SIG-M5 (cell line): ENCODE data around the gene AASS.

Experiments
- DNase-seq: peaks from one replicate; lab custom pipeline; 2025; lab: John Stamatoyannopoulos, UW

Gene AASS

DNA sequence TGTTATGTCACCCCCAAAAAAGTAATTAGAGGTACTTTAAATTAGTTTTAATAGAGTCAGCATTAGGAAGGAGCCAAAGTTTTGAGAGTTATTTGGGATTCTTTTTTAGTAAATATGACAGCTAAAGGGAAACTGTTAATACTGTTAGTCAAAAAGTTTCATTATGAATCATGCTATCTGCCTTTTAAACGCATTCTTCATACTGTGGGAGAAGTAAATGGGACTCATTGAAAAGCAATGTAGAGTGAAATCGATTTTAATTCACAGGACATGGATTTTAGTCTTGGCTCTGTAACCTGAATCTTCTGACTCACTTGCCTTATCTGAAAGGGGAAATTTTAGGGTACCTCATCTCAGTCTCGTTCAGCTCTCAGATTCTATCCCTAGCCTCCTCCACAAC is 105.1 kb downstream of the AASS start:
- no peak for DNase-seq

DNA sequence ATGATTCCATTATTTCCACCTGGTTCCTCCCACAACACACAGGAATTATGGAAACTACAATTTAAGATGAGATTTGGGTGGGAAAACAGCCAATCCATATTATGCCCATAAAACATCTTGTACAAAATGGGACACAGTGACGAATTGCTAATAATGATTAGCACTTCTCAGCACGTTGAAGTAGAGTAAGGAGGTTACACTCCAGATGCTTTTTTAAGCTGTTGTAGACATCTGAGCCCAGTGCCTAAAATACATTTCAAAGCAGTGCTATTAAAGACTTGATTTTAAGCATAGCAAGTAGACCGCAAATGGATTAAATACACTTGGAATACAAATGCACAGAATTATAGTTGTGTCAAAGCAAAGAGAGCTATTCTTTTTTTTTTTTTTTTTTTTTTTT is 105.9 kb downstream of the AASS start:
- DNase-seq: no peak

DNA sequence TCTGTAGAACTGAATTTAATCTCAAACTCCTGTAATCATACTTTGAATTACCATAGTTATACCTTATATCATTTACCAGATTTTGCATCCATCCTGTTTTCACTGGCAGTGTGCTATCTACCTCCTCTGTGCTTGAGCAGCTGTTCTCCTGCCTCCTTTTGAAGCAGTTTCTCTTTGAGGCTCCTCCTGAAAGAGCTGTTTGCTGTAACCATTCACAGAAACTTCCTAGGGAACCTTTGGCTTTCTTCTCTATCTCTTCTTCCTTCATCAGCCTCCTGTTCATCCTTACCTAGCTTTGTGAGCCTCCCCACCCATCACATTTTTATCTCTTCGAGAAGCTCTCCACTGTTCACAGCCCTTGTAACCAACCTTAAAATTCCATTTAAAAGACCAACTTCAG is 108.2 kb downstream of the AASS start:
- no peak for DNase-seq

- DNase-seq: no peak
Observed at GRCh38 chr7:122033641-122034040, 110.4 kb downstream of the AASS start.

DNA sequence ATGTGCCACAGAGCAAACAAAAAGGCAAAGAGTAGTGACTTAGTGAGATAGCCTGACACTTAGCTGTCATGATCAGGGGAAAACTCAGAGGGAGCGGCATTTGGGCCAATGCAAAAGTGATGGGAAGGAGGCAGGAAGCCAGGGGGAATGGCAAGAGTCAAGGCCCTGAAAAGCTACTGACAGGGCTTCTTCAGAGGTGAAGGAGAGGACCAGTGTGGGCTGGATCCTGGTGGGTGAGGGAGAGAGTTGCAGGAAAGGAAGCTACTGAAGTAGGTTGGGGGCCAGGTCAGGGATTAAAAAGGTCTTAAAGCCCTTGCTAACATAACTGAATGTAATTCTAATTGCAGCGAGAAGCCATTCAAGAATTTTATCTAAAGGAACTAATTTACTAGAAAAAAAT is 117.0 kb downstream of the AASS start:
- DNase-seq: no peak
